ENCODE measurements around the gene MTA3.

GRCh38 chr2:42537493-42537892 is 30.9 kb upstream of the MTA3 start:
- TF ChIP-seq CTCF (IDR thresholded peaks at IDR 0.05 in 4 of 5, conservative IDR thresholded peaks at IDR 0.05 in 1 of 5), result no peak
- no peak for TF ChIP-seq POLR2A (IDR thresholded peaks at IDR 0.05)
